Type B pancreatic cell (in vitro differentiated cells): ENCODE measurements around the gene SPRING1. TPM values are rescaled to one million over a fixed set of nuclear protein-coding genes. Genes with fewer than 3 reads are reported as not detected.

ENCODE experiments used
- DNase-seq: peaks from one replicate; pipeline ENCODE4 v3.0.0; 2021; ENCODE audit warnings: mixed read lengths; ENCODE audit not compliant: unreplicated experiment; ENCODE audit errors: extremely low spot score
- H3K27ac Mint-ChIP-seq: 2 replicates; pipeline ENCODE4 v1.8.0; 2021; ENCODE audit warnings: mild to moderate bottlenecking, mixed read lengths
- H3K27me3 Mint-ChIP-seq: 2 replicates; pipeline ENCODE4 v1.8.0; 2021; ENCODE audit warnings: mixed read lengths
- H3K36me3 Mint-ChIP-seq: 2 replicates; pipeline ENCODE4 v1.8.0; 2021; ENCODE audit warnings: mixed read lengths
- H3K4me1 Mint-ChIP-seq: one replicate; pipeline ENCODE4 v1.8.0; 2021; ENCODE audit warnings: mixed read lengths; ENCODE audit not compliant: unreplicated experiment
- H3K4me3 Mint-ChIP-seq: 2 replicates; pipeline ENCODE4 v1.8.0; 2021; ENCODE audit warnings: mild to moderate bottlenecking, mixed read lengths
- H3K9me3 Mint-ChIP-seq: 2 replicates; pipeline ENCODE4 v1.8.0; 2021; ENCODE audit warnings: mixed read lengths
- total RNA-seq: library from RNA; stranded (reverse); gene quantifications from 2 replicates; pipeline ENCODE4 v1.2.1, GENCODE V29; 2021; ENCODE audit warnings: low replicate concordance
- TF ChIP-seq, protein P1 (sequence below): fragments of 200-600 bp; sonication (generic); conservative IDR thresholded peaks from 2 replicates; pipeline ENCODE4 v1.5.0; 2021; ENCODE audit warnings: antibody characterized with exemption, mild to moderate bottlenecking

SPRING1 gene
- total RNA-seq, 1 donor from 2014 or later = 48.6 TPM

GRCh38 chr12:116727891-116728290 is 10.0 kb downstream of the SPRING1 start:
- Mint-ChIP-seq H3K27me3 (no peaks in the 10 kb centered on the region), H3K36me3 (peaks cover 11% of the 10 kb centered on the region), H3K4me3 (no peak overlapping the region)

DNA sequence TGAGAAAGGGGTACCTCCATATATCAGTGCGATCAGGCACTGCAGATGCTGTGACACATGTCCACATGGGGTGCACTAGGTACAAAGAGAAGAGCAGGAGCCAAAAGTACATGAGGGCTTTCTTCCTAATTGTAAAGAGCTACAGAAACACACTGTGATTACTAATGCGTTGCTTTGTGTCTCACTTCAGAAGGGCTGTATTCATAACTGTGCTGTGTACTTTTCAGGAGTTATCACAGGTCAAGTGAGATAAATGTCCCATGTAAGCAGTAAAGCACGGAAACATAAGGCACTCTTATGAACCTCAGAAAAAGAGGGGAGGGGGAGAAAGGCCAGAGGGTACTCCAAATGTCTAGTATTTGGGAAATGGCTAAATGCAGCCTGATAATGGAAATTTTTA is 10.6 kb downstream of the SPRING1 start:
- Mint-ChIP-seq H3K27me3 (no peaks in the 10 kb centered on the region), H3K27ac (no peak overlapping the region), H3K4me3 (no peak overlapping the region), H3K36me3 (peaks cover 13% of the 10 kb centered on the region), H3K9me3 (no peaks in the 10 kb centered on the region), H3K4me1 (peaks cover 15% of the 10 kb centered on the region)
- DNase-seq = no peak
- TF ChIP-seq, protein P1, sequence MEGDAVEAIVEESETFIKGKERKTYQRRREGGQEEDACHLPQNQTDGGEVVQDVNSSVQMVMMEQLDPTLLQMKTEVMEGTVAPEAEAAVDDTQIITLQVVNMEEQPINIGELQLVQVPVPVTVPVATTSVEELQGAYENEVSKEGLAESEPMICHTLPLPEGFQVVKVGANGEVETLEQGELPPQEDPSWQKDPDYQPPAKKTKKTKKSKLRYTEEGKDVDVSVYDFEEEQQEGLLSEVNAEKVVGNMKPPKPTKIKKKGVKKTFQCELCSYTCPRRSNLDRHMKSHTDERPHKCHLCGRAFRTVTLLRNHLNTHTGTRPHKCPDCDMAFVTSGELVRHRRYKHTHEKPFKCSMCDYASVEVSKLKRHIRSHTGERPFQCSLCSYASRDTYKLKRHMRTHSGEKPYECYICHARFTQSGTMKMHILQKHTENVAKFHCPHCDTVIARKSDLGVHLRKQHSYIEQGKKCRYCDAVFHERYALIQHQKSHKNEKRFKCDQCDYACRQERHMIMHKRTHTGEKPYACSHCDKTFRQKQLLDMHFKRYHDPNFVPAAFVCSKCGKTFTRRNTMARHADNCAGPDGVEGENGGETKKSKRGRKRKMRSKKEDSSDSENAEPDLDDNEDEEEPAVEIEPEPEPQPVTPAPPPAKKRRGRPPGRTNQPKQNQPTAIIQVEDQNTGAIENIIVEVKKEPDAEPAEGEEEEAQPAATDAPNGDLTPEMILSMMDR = no peak

More at GRCh38 chr12:116727891-116728290, 10.0 kb downstream of the SPRING1 start:
- H3K4me1 Mint-ChIP-seq = peaks cover 15% of the 10 kb centered on the region
- H3K27ac Mint-ChIP-seq = peak overlapping the region; percentile 42
- no peaks in the 10 kb centered on the region for H3K9me3 Mint-ChIP-seq
- TF ChIP-seq, protein P1 = no peak
- DNase-seq = no peak

GRCh38 chr12:116726694-116727093 is 11.2 kb downstream of the SPRING1 start:
- no peak for DNase-seq
- peaks cover 16% of the 10 kb centered on the region for H3K36me3 Mint-ChIP-seq
- no peak overlapping the region for H3K27ac Mint-ChIP-seq
- no peak overlapping the region for H3K4me3 Mint-ChIP-seq
- TF ChIP-seq, protein P1 = no peak
- H3K9me3 Mint-ChIP-seq = no peaks in the 10 kb centered on the region
- no peaks in the 10 kb centered on the region for H3K27me3 Mint-ChIP-seq
- peaks cover 15% of the 10 kb centered on the region for H3K4me1 Mint-ChIP-seq

DNA sequence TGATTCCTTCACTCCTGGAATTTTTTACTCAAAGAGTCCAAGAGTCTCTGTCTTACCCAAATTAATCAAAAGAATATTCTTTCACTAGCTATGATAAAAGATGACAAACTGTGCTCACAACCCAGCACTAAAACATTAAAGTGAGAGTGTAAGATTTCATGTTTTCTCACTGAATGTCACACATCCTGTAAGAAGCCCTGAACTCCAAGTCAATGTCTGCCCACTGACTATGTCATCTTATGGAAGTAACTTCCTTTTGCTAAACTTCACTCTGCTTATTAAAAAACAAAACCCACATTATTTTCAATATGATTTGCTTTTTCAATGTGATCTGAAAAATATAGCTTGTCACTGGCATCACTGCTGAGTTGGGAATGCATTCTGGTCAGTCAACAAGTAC is 15.6 kb downstream of the SPRING1 start:
- peaks cover 12% of the 10 kb centered on the region for H3K36me3 Mint-ChIP-seq
- TF ChIP-seq, protein P1 = no peak
- DNase-seq = no peak
- H3K27me3 Mint-ChIP-seq = no peaks in the 10 kb centered on the region
- H3K4me3 Mint-ChIP-seq = no peak overlapping the region
- H3K4me1 Mint-ChIP-seq = peaks cover 27% of the 10 kb centered on the region
- H3K27ac Mint-ChIP-seq = no peak overlapping the region
- no peaks in the 10 kb centered on the region for H3K9me3 Mint-ChIP-seq

- no peaks in the 10 kb centered on the region for H3K9me3 Mint-ChIP-seq
- H3K4me3 Mint-ChIP-seq = no peak overlapping the region
- H3K4me1 Mint-ChIP-seq = peaks cover 28% of the 10 kb centered on the region
- no peaks in the 10 kb centered on the region for H3K27me3 Mint-ChIP-seq
- no peak for DNase-seq
- peaks cover 28% of the 10 kb centered on the region for H3K36me3 Mint-ChIP-seq
- peak overlapping the region; percentile 46 for H3K27ac Mint-ChIP-seq
- TF ChIP-seq, protein P1 = no peak
Observed at GRCh38 chr12:116719731-116720528, 17.9 kb downstream of the SPRING1 start.
